GM18870 (cell line): Measurements from ENCODE around the gene SPACA5.
"Not testable (repeated sequence)": the region's sequence is repeated elsewhere in the genome, so short reads cannot be mapped to it uniquely, and the experiment has no call there.

Experiments used
- ATAC-seq: cut with Tn5 transposase; IDR thresholded peaks from one replicate; pipeline ENCODE4 v1.9.1; 2021; ENCODE audit warnings: moderate library complexity; ENCODE audit not compliant: unreplicated experiment

Gene SPACA5

GRCh38 chrX:48021026-48021900 is 14.5 kb downstream of the SPACA5 start:
- peak; percentile 59 for ATAC-seq

- ATAC-seq, result no peak
These were observed 15.3 kb downstream of the SPACA5 start for GRCh38 chrX:48022100-48022499.

- no peak for ATAC-seq
These were observed 15.9 kb downstream of the SPACA5 start for GRCh38 chrX:48022738-48023137.

- peak; percentile 44 for ATAC-seq
These were observed 18.8 kb downstream of the SPACA5 start for GRCh38 chrX:48025561-48025960.

GRCh38 chrX:48027545-48027944 is 20.8 kb downstream of the SPACA5 start:
- ATAC-seq, result not testable (repeated sequence)

- ATAC-seq, result no peak
These were observed 21.3 kb downstream of the SPACA5 start for GRCh38 chrX:48028091-48028490.

GRCh38 chrX:48030237-48030636 is 23.4 kb downstream of the SPACA5 start:
- ATAC-seq, result no peak

- not testable (repeated sequence) for ATAC-seq
These were observed 23.9 kb downstream of the SPACA5 start for GRCh38 chrX:48030641-48031173.

GRCh38 chrX:48035891-48036290 is 29.1 kb downstream of the SPACA5 start:
- ATAC-seq, result no peak

- ATAC-seq, result no peak
These were observed 36.3 kb downstream of the SPACA5 start for GRCh38 chrX:48043056-48043455.

- no peak for ATAC-seq
These were observed 38.9 kb downstream of the SPACA5 start for GRCh38 chrX:48045410-48046311.

GRCh38 chrX:48046846-48047245 is 40.1 kb downstream of the SPACA5 start:
- ATAC-seq, result no peak

- no peak for ATAC-seq
These were observed 52.0 kb downstream of the SPACA5 start for GRCh38 chrX:48058621-48059295.

- no peak for ATAC-seq
These were observed 52.5 kb downstream of the SPACA5 start for GRCh38 chrX:48059296-48059639.
